ENCODE measurements around the gene NEURL3.

Gene NEURL3

GRCh38 chr2:96527286-96528005, 22.3 kb upstream of the NEURL3 start:
- DNase-seq, result no peak

- DNase-seq, result no peak
These were observed 21.6 kb upstream of the NEURL3 start for GRCh38 chr2:96526615-96527285.

- no peak for DNase-seq
These were observed 21.0 kb upstream of the NEURL3 start for GRCh38 chr2:96526101-96526591.

- DNase-seq, result no peak
These were observed 20.0 kb upstream of the NEURL3 start for GRCh38 chr2:96525211-96525507.

- no peak for DNase-seq
These were observed 19.5 kb upstream of the NEURL3 start for GRCh38 chr2:96524482-96525210.

- DNase-seq, result no peak
These were observed 18.7 kb upstream of the NEURL3 start for GRCh38 chr2:96523659-96524481.

GRCh38 chr2:96522304-96523203, 17.4 kb upstream of the NEURL3 start:
- DNase-seq, result no peak

- DNase-seq, result no peak
These were observed 16.1 kb upstream of the NEURL3 start for GRCh38 chr2:96521219-96521618.

GRCh38 chr2:96520697-96521096, 15.5 kb upstream of the NEURL3 start:
- DNase-seq, result no peak

GRCh38 chr2:96520231-96520630, 15.1 kb upstream of the NEURL3 start:
- DNase-seq, result no peak

- DNase-seq, result no peak
These were observed 11.9 kb upstream of the NEURL3 start for GRCh38 chr2:96517079-96517478.

GRCh38 chr2:96514521-96514920, 9.4 kb upstream of the NEURL3 start:
- DNase-seq, result no peak

- no peak for DNase-seq
These were observed 7.2 kb upstream of the NEURL3 start for GRCh38 chr2:96512341-96512740.

- no peak for DNase-seq
These were observed 6.7 kb upstream of the NEURL3 start for GRCh38 chr2:96511851-96512250.

GRCh38 chr2:96510931-96511595, 5.9 kb upstream of the NEURL3 start:
- DNase-seq, result no peak

- DNase-seq, result no peak
These were observed 4.7 kb upstream of the NEURL3 start for GRCh38 chr2:96509847-96510230.

GRCh38 chr2:96509114-96509846, 4.1 kb upstream of the NEURL3 start:
- peak; percentile 79 for DNase-seq

- DNase-seq, result no peak
These were observed 3.5 kb upstream of the NEURL3 start for GRCh38 chr2:96508521-96509113.

GRCh38 chr2:96507957-96508520, 2.9 kb upstream of the NEURL3 start:
- peak; percentile 51 for DNase-seq

GRCh38 chr2:96506907-96507240, 1.7 kb upstream of the NEURL3 start:
- no peak for DNase-seq
